Measurements from ENCODE around the gene MED22. TPM values are rescaled to one million over a fixed set of nuclear protein-coding genes. Genes with fewer than 3 reads are reported as not detected.

The MED22 gene
- total RNA-seq, 1 experiment from 2014 or later = 60.1 TPM

- Mint-ChIP-seq H3K27me3 (ENCODE audit: insufficient read depth, unreplicated experiment) (no peaks in the 10 kb centered on the region), H3K36me3 (ENCODE audit: insufficient read depth, unreplicated experiment) (no peaks in the 10 kb centered on the region), H3K9me3 (ENCODE audit: unreplicated experiment) (peaks cover 20% of the 10 kb centered on the region), H3K4me3 (ENCODE audit: unreplicated experiment) (no peak overlapping the region), H3K4me1 (ENCODE audit: low read depth, unreplicated experiment) (no peaks in the 10 kb centered on the region), H3K27ac (ENCODE audit: unreplicated experiment) (no peak overlapping the region)
- intact Hi-C loops (cut with micrococcal nuclease; ENCODE audit: unreplicated experiment) = no loop called here
- Histone ChIP-seq H3K27me3 (replicated peaks; ENCODE audit: control insufficient read depth, insufficient read depth, low read length) (no peaks in the 10 kb centered on the region), H3K4me3 (ENCODE audit: low read depth, low read length) (no peak overlapping the region), H3K4me1 (no peaks in the 10 kb centered on the region), H3K36me3 (ENCODE audit: control insufficient read depth, insufficient read depth, low read length) (no peaks in the 10 kb centered on the region), H3K9me3 (peaks cover 9% of the 10 kb centered on the region; the same call in 1 of the 2 replicates)
- BruUV-seq (replicated peaks) = no TSS peak
- POLR2A ChIA-PET = no interaction called here
- no peak for DNase-seq
- CTCF ChIA-PET = interaction anchor here (0.6 kb wide), 1 partner anchor 818 kb away, joined by 3 read pairs; no protein-coding TSS in a partner anchor
- no peak for TF ChIP-seq CTCF (IDR thresholded peaks at IDR 0.05; ENCODE audit: insufficient read depth in 1 of 2, low read depth in 1 of 2, low read length in 1 of 2, severe bottlenecking in 1 of 2, unreplicated experiment in 1 of 2)
Measured at GRCh38 chr9:133309608-133310007, 38.3 kb downstream of the MED22 start.

- H3K36me3 Mint-ChIP-seq (ENCODE audit: insufficient read depth, unreplicated experiment) = no peaks in the 10 kb centered on the region
- ChIA-PET CTCF (no interaction called here), POLR2A (no interaction called here)
- no peaks in the 10 kb centered on the region for H3K4me1 ChIP-seq
- peaks cover 9% of the 10 kb centered on the region; the same call in 1 of the 2 replicates for H3K9me3 ChIP-seq
- no peak overlapping the region for H3K4me3 ChIP-seq (ENCODE audit: low read depth, low read length)
- intact Hi-C loops (cut with micrococcal nuclease; ENCODE audit: unreplicated experiment) = no loop called here
- DNase-seq = no peak
- no peaks in the 10 kb centered on the region for H3K36me3 ChIP-seq (ENCODE audit: control insufficient read depth, insufficient read depth, low read length)
- no TSS peak for BruUV-seq (replicated peaks)
- H3K27me3 ChIP-seq (replicated peaks; ENCODE audit: control insufficient read depth, insufficient read depth, low read length) = no peaks in the 10 kb centered on the region
- no peak for TF ChIP-seq CTCF (IDR thresholded peaks at IDR 0.05; ENCODE audit: insufficient read depth in 1 of 2, low read depth in 1 of 2, low read length in 1 of 2, severe bottlenecking in 1 of 2, unreplicated experiment in 1 of 2)
- H3K27ac Mint-ChIP-seq (ENCODE audit: unreplicated experiment) = no peak overlapping the region
- peaks cover 20% of the 10 kb centered on the region for H3K9me3 Mint-ChIP-seq (ENCODE audit: unreplicated experiment)
- no peaks in the 10 kb centered on the region for H3K4me1 Mint-ChIP-seq (ENCODE audit: low read depth, unreplicated experiment)
- H3K4me3 Mint-ChIP-seq (ENCODE audit: unreplicated experiment) = no peak overlapping the region
- no peaks in the 10 kb centered on the region for H3K27me3 Mint-ChIP-seq (ENCODE audit: insufficient read depth, unreplicated experiment)
Measured at GRCh38 chr9:133307301-133307700, 40.6 kb downstream of the MED22 start.

- Mint-ChIP-seq H3K4me3 (ENCODE audit: unreplicated experiment) (no peak overlapping the region), H3K9me3 (ENCODE audit: unreplicated experiment) (peaks cover 20% of the 10 kb centered on the region), H3K27ac (ENCODE audit: unreplicated experiment) (no peak overlapping the region), H3K36me3 (ENCODE audit: insufficient read depth, unreplicated experiment) (no peaks in the 10 kb centered on the region), H3K27me3 (ENCODE audit: insufficient read depth, unreplicated experiment) (no peaks in the 10 kb centered on the region), H3K4me1 (ENCODE audit: low read depth, unreplicated experiment) (no peaks in the 10 kb centered on the region)
- DNase-seq = no peak
- H3K27me3 ChIP-seq (replicated peaks; ENCODE audit: control insufficient read depth, insufficient read depth, low read length) = no peaks in the 10 kb centered on the region
- H3K4me3 ChIP-seq (ENCODE audit: low read depth, low read length) = no peak overlapping the region
- no peak for TF ChIP-seq CTCF (IDR thresholded peaks at IDR 0.05; ENCODE audit: insufficient read depth in 1 of 2, low read depth in 1 of 2, low read length in 1 of 2, severe bottlenecking in 1 of 2, unreplicated experiment in 1 of 2)
- H3K9me3 ChIP-seq = peaks cover 9% of the 10 kb centered on the region; the same call in 1 of the 2 replicates
- BruUV-seq (replicated peaks) = no TSS peak
- intact Hi-C loops (cut with micrococcal nuclease; ENCODE audit: unreplicated experiment) = no loop called here
- POLR2A ChIA-PET = no interaction called here
- H3K36me3 ChIP-seq (ENCODE audit: control insufficient read depth, insufficient read depth, low read length) = no peaks in the 10 kb centered on the region
- no peaks in the 10 kb centered on the region for H3K4me1 ChIP-seq
- CTCF ChIA-PET = no interaction called here
Measured at GRCh38 chr9:133306242-133307204, 41.4 kb downstream of the MED22 start.
